ENCODE data around the gene TMEM38A.

DNA sequence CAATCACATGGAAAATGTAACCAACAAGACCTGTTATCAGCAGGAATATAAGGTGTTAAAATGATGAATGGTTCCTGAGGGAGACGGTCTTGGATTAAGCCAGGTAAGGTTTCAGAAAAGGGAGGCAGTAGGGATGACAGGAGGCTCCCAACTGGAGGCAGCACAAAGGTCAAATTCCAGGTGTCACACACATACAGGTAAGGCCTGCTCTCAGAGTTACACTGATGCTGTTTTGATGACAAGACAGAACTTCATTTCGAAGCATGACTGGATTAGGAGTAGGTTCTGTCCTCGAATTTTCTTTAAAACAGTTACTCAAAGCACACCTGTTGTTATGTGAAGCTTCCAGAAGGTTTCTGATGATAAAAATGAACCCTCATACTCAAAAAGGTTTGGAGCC is 40.4 kb upstream of the TMEM38A start:
- TF ChIP-seq TAF1 (IDR thresholded peaks at IDR 0.05; ENCODE audit: borderline replicate concordance, insufficient read depth, low read length) (no peak), SIN3A (IDR thresholded peaks at IDR 0.05; ENCODE audit: borderline replicate concordance, insufficient read depth, low read length) (no peak)
- TF ChIP-seq, protein P1, sequence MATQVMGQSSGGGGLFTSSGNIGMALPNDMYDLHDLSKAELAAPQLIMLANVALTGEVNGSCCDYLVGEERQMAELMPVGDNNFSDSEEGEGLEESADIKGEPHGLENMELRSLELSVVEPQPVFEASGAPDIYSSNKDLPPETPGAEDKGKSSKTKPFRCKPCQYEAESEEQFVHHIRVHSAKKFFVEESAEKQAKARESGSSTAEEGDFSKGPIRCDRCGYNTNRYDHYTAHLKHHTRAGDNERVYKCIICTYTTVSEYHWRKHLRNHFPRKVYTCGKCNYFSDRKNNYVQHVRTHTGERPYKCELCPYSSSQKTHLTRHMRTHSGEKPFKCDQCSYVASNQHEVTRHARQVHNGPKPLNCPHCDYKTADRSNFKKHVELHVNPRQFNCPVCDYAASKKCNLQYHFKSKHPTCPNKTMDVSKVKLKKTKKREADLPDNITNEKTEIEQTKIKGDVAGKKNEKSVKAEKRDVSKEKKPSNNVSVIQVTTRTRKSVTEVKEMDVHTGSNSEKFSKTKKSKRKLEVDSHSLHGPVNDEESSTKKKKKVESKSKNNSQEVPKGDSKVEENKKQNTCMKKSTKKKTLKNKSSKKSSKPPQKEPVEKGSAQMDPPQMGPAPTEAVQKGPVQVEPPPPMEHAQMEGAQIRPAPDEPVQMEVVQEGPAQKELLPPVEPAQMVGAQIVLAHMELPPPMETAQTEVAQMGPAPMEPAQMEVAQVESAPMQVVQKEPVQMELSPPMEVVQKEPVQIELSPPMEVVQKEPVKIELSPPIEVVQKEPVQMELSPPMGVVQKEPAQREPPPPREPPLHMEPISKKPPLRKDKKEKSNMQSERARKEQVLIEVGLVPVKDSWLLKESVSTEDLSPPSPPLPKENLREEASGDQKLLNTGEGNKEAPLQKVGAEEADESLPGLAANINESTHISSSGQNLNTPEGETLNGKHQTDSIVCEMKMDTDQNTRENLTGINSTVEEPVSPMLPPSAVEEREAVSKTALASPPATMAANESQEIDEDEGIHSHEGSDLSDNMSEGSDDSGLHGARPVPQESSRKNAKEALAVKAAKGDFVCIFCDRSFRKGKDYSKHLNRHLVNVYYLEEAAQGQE (IDR thresholded peaks at IDR 0.05; ENCODE audit: insufficient read depth in 1 of 2, low read depth in 2 of 2, low read length in 2 of 2): no peak

Measured in PFSK-1 (cell line).